Uterus (tissue), 4 donors: Measurements from ENCODE around the gene ACE. TPM values are rescaled to one million over a fixed set of nuclear protein-coding genes. Genes with fewer than 3 reads are reported as not detected.

ENCODE experiments used
- DNase-seq, 2 donors: peaks; one replicate each; pipeline ENCODE4 v3.0.0-alpha.2; 2019 to 2020
- H3K27ac ChIP-seq, 2 donors: fragments of 200-600 bp; sonication (generic); 1 replicate in 1 of 2; 2 replicates in 1 of 2; pipeline ENCODE4 v1.5.1; 2016 to 2018
- H3K27me3 ChIP-seq, 2 donors: fragments of 200-600 bp; sonication (generic); one replicate each; pipeline ENCODE4 v1.5.1; 2018 to 2019; ENCODE audit warnings: control low read depth in 1 of 2
- H3K36me3 ChIP-seq, 2 donors: fragments of 200-600 bp; sonication (generic); one replicate each; pipeline ENCODE4 v1.5.1; 2019; ENCODE audit warnings: control low read depth in 1 of 2
- H3K4me1 ChIP-seq, 2 donors: fragments of 200-600 bp; sonication (generic); one replicate each; pipeline ENCODE4 v1.5.1; 2018 to 2019; ENCODE audit warnings: control low read depth in 1 of 2
- H3K4me3 ChIP-seq, 2 donors: fragments of 200-600 bp; sonication (generic); 1 replicate in 1 of 2; 2 replicates in 1 of 2; pipeline ENCODE4 v1.5.1; 2018 to 2019; ENCODE audit warnings: mild to moderate bottlenecking in 1 of 2
- H3K9me3 ChIP-seq, 2 donors: fragments of 200-600 bp; sonication (generic); one replicate each; pipeline ENCODE4 v1.5.1; 2019; ENCODE audit warnings: control low read depth in 1 of 2
- POLR2A ChIP-seq, 2 donors: fragments of 450-650 bp; IDR thresholded peaks; one replicate each; pipeline ENCODE4 v1.6.1; 2016; ENCODE audit warnings: antibody characterized with exemption in 2 of 2, mild to moderate bottlenecking in 1 of 2, moderate library complexity in 1 of 2
- intact Hi-C: fragments of 100-400 bp; cut with DNase I; formaldehyde crosslinking; loops from one replicate; pipeline ENCODE4 v1.15.1; 2023; ENCODE audit warnings: low total_unique reads
- total RNA-seq, 4 donors: library from RNA; depleted of rRNA in 3 of 4; stranded (reverse); fragments of >200 nt in 3 of 4; gene quantifications; one replicate each; pipeline versions ENCODE4 v1.1.0 to v1.2.4, GENCODE V29; 2014 to 2023
- TF ChIP-seq, protein P1 (sequence below), 4 experiments: fragments of 200-600 bp in 2 of 4; fragments of 450-650 bp in 2 of 4; sonication (generic) in 2 of 4; IDR thresholded peaks; one replicate each; pipeline ENCODE4 v1.5.1; 2016 to 2019; ENCODE audit warnings: antibody characterized with exemption in 4 of 4, mild to moderate bottlenecking in 2 of 4, moderate library complexity in 1 of 4
- donor health status: DM: yes; HTN: yes; CAD: no.

Gene ACE
- total RNA-seq, 4 donors from 2014 or later = 0.77 to 27.4 (median 7.9) TPM; not detected in 1

DNA sequence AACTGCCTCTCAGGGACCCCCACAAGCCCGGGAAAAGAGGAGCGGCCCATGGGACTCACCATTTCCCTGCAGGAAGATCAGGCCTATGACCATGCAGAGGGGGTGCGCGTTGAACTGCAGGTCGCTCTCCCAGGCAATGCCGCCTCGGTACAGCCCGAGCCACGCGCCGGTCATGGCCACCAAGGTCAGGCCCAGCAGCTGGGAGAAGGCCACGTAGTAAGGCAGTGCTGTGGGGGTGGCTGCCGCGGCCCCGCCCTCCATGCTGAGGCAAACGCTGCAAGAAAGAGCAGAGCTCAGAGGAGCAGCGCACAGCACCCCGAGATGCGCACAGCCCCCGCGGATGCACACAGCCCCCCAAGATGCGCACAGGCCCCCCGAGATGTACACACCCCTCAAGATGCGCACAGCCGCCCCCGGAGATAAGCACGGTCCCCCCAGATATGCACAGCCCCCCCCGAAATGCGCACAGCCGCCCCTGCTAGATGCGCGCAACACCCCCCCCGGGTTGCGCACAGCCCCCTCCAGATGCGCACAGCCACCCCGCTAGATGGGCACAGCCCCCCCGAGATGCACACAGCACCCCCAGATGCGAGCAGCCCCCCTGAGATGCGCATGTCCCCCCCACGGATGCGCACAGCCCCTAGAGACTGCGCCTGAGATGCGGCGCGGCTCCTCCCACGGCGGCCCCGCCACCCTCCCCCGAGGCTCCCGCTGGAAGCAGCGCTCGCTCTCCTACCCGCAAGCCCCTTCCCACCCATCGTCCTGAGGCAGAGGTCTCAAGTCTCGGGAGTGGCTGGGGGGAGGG is 39.4 kb upstream of the ACE start:
- Histone ChIP-seq H3K9me3 (no peaks in the 10 kb centered on the region), H3K27ac (no peak overlapping the region), H3K36me3 (no peaks in the 10 kb centered on the region), H3K4me1 (peaks cover 0 to 4% of the 10 kb centered on the region in 2 donors), H3K4me3 (no peak overlapping the region), H3K27me3 (no peaks in the 10 kb centered on the region)
- no peak for TF ChIP-seq POLR2A (IDR thresholded peaks at IDR 0.05)
- TF ChIP-seq, protein P1, sequence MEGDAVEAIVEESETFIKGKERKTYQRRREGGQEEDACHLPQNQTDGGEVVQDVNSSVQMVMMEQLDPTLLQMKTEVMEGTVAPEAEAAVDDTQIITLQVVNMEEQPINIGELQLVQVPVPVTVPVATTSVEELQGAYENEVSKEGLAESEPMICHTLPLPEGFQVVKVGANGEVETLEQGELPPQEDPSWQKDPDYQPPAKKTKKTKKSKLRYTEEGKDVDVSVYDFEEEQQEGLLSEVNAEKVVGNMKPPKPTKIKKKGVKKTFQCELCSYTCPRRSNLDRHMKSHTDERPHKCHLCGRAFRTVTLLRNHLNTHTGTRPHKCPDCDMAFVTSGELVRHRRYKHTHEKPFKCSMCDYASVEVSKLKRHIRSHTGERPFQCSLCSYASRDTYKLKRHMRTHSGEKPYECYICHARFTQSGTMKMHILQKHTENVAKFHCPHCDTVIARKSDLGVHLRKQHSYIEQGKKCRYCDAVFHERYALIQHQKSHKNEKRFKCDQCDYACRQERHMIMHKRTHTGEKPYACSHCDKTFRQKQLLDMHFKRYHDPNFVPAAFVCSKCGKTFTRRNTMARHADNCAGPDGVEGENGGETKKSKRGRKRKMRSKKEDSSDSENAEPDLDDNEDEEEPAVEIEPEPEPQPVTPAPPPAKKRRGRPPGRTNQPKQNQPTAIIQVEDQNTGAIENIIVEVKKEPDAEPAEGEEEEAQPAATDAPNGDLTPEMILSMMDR (IDR thresholded peaks at IDR 0.05) = no peak
- intact Hi-C loops = no loop called here
- DNase-seq = no peak

DNA sequence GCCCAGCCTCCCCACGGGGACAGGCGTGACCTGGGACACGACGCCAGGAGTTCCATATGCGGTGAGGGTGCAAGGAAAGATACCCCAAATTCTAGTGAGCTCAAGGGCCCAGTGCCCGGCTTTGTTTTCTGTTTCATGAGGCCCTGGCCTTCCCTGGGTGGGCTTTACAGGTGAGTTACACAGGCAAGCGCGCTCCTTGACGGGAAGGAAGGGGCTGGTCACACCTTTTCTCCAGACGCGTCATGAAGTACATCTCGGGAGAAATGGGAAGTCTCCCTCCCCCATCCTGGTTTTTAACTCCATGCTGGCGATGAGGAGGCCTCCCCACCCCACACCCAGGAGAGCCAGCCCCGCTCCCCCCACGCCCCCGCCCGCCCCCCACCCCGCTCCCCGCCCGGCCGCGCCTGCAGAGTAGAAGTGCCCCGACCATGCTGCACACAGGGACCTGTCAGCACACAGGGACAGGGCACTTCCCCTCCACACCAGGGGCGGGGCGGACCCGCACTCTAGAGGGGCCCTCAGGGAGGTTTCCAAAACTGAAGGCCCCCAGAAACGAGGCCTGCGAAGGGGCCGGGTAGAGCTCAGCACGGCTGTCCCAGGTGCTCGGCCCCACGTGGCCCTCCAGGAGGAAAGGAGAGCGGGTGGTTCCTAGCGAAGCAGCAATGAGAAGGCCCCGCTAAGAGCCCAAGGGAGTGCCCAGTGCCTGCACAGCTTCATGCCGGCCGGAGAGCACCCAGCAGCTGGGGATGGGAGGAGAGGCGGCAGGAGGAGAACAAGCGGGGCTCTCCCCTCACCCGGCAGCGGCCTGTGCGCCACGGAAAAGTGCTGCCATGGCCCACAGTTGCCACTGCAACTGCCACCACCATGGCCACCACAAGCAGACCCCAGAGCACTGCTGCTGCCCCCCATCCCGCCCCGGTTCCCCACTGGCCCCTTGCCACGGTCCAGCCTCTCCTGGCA is 38.5 kb upstream of the ACE start:
- peaks cover 0 to 4% of the 10 kb centered on the region in 2 donors for H3K4me1 ChIP-seq
- DNase-seq = no peak
- TF ChIP-seq, protein P1 (IDR thresholded peaks at IDR 0.05) = no peak
- no peak for TF ChIP-seq POLR2A (IDR thresholded peaks at IDR 0.05)
- H3K27me3 ChIP-seq = no peaks in the 10 kb centered on the region
- no peaks in the 10 kb centered on the region for H3K36me3 ChIP-seq
- intact Hi-C loops = no loop called here
- no peaks in the 10 kb centered on the region for H3K9me3 ChIP-seq
- H3K4me3 ChIP-seq = no peak overlapping the region
- no peak overlapping the region for H3K27ac ChIP-seq

DNA sequence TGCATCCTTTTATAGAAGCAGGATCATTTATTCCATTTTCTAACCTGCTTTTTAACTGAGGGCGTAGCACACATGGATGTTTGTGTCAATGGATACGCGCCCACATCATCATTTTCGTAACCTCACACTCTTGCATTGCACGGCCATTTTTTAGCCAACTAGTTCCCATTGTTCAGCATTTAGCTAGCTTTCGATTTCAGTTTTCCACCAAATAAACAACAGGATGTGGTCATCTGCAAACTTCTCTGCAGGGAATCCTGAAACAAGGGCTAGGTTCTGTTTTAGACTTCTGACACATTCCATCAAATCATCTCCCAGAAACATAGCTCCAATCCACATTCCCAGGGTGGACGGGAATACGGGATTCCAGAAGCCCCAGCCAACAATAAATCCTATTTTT is 37.2 kb upstream of the ACE start:
- DNase-seq = no peak
- TF ChIP-seq POLR2A (IDR thresholded peaks at IDR 0.05) = no peak
- TF ChIP-seq, protein P1 (IDR thresholded peaks at IDR 0.05) = no peak
- Histone ChIP-seq H3K9me3 (no peaks in the 10 kb centered on the region), H3K4me1 (no peaks in the 10 kb centered on the region), H3K36me3 (no peaks in the 10 kb centered on the region), H3K4me3 (no peak overlapping the region), H3K27me3 (no peaks in the 10 kb centered on the region), H3K27ac (peak overlapping the region in 1 of 2 donors; percentile 51)
- intact Hi-C loops = no loop called here

DNA sequence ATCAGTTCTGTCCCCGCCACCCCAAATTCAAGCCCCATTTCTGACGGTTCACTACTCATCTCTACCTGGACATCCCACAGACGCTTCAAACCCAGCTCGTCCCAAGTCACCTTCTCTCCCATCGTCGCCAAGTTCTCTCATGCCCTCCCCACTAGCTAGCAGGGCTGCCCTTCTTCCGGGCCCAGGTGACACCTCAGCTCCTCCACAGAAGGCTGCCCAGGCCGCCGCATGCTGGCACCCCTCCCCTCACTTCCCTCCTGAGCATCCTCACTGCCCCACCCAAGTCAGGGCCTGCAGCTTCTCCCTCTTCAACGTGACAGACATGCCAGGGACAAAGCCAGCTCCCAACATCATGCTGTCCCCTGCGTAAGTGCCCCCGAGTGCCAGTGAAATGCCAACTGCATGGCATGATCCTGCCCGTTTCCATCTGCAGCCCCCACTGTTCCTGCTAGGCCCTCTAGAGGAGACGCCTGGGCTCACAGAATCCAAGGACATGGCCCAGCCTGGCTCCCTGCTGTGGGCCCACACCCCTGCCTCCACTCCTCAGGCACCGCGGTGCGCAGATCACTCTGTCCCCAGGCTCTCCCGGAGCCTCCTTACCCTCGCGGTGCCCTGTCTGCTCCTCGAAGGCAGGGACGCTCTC is 36.6 kb upstream of the ACE start:
- TF ChIP-seq POLR2A (IDR thresholded peaks at IDR 0.05) = no peak
- TF ChIP-seq, protein P1 (IDR thresholded peaks at IDR 0.05) = no peak
- Histone ChIP-seq H3K27me3 (no peaks in the 10 kb centered on the region), H3K27ac (peak overlapping the region in 1 of 2 donors; percentile 51), H3K36me3 (no peaks in the 10 kb centered on the region), H3K4me3 (no peak overlapping the region), H3K4me1 (no peaks in the 10 kb centered on the region), H3K9me3 (no peaks in the 10 kb centered on the region)
- no peak for DNase-seq
- intact Hi-C loops = no loop called here
